GM12875 (cell line): ENCODE results near the gene TCOF1.

Source experiments
- H3K4me3 ChIP-seq: one replicate; pipeline ENCODE4 v1.5.1; 2011; ENCODE audit warnings: low read depth, low read length, control low read depth
- TF ChIP-seq, protein P1 (sequence below): IDR thresholded peaks from 2 replicates; pipeline ENCODE4 v1.5.1; 2011; ENCODE audit warnings: low read depth, mild to moderate bottlenecking, control low read depth, inconsistent platforms, low read length, moderate library complexity, borderline replicate concordance; ENCODE audit not compliant: insufficient read depth

TCOF1 gene

DNA sequence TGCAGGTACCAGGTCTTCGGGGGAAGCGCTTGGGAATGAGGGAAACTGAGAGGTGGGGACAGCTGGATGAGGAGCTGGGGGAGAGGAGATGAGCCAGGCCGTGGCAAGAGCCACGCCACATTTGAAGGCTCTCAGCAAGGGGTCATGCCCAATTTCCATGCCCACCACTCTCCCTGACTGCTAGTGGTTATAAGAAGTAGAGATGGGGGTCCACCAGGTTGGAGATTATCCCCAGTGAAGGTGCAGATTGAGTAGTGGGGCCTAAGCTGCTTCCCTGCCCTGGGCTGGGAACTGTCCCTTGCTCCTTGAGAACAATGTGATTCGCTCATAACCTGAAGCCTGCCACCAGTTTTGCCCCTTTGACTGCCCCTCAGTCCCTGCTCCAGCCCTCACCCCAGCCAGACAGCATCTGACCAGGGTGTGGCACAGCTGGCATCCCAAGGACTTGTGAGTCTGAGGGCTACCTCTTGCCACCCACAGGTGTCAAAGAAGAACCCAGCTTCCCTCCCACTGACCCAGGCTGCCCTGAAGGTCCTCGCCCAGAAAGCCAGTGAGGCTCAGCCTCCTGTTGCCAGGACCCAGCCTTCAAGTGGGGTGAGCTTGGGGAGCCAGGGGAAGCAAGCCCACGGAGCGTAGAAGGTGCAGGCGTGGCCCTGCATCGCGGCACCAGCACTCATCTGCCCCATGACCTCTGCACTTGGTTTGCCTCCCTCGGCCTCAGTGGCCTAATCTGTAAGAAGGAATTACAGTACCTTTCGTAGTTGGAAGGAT lies 33.8 kb downstream of the TCOF1 start:
- TF ChIP-seq, protein P1, sequence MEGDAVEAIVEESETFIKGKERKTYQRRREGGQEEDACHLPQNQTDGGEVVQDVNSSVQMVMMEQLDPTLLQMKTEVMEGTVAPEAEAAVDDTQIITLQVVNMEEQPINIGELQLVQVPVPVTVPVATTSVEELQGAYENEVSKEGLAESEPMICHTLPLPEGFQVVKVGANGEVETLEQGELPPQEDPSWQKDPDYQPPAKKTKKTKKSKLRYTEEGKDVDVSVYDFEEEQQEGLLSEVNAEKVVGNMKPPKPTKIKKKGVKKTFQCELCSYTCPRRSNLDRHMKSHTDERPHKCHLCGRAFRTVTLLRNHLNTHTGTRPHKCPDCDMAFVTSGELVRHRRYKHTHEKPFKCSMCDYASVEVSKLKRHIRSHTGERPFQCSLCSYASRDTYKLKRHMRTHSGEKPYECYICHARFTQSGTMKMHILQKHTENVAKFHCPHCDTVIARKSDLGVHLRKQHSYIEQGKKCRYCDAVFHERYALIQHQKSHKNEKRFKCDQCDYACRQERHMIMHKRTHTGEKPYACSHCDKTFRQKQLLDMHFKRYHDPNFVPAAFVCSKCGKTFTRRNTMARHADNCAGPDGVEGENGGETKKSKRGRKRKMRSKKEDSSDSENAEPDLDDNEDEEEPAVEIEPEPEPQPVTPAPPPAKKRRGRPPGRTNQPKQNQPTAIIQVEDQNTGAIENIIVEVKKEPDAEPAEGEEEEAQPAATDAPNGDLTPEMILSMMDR, result no peak

DNA sequence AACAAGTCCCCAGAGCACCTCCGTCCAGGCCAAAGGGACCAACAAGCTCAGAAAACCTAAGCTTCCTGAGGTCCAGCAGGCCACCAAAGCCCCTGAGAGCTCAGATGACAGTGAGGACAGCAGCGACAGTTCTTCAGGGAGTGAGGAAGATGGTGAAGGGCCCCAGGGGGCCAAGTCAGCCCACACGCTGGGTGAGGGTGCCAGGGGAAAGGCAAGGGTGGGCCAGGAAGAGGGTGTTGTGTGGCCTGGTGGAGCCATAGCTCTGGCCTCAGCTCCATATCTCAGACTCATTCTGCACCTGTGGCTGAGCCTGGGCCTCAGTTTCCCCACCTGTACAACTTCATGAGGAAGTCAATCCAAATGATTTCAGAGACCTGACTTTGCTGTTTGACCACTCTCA lies 34.5 kb downstream of the TCOF1 start:
- TF ChIP-seq, protein P1, result no peak
- no peak overlapping the region for H3K4me3 ChIP-seq

More for the DNA sequence above, 33.8 kb downstream of the TCOF1 start:
- no peak overlapping the region for H3K4me3 ChIP-seq

DNA sequence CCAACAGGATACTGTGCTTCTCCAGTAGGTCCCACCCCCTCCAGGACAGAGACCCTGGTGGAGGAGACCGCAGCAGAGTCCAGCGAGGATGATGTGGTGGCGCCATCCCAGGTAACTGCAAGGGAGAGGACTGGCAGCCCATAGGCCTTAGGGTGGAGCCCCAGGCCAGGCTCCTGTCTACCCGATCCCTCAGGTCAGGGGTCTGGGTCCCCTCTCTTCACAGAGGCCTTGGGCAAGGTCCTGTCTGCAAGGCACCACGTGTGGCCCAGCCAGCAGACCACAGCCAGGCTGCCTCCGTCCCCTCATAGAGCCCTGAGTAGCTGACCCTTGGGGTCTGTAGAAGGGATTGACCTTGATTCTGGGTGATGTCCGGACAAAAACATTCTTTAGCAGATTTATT lies 35.2 kb downstream of the TCOF1 start:
- TF ChIP-seq, protein P1, result no peak
- H3K4me3 ChIP-seq, result no peak overlapping the region

DNA sequence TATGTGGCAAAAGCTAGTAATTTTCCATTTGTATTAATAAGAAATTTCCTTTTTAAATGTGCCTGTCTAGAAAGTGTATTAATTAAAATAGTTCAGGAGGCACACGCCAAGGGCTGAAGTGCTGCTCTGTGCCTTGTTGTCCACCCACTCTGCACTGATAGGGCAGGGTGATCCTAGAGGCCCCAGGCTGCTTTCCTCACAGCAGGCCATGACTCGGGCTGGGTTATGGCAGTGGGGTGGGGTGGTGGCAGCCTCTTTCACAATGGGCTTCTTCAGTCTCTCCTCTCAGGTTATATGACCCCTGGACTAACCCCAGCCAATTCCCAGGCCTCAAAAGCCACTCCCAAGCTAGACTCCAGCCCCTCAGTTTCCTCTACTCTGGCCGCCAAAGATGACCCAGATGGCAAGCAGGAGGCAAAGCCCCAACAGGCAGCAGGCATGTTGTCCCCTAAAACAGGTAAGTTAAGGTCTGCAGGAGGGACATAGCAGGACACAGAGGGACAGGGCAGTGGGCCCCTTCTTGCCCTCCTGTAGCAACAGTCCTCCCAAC lies 35.7 kb downstream of the TCOF1 start:
- H3K4me3 ChIP-seq, result no peak overlapping the region
- TF ChIP-seq, protein P1, result no peak

DNA sequence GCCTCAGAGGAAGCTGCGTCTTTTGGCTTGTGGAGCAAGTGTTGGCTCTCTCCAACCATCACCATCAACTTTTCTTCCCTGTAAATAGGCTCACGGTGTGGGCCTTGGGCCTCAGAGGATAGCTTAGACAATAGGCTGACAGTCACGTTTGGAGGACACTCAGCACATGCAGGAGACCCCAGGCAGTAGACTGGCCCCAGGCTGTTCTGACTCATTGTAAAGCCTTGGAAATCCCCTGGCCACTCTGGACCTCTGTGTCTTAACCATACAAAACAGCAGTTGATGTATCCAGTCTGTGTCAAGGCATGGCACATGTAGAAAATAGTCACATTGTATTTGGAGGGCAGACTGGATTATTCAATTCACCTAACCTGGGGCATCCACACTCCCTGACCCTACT lies 36.6 kb downstream of the TCOF1 start:
- no peak overlapping the region for H3K4me3 ChIP-seq
- TF ChIP-seq, protein P1, result no peak

DNA sequence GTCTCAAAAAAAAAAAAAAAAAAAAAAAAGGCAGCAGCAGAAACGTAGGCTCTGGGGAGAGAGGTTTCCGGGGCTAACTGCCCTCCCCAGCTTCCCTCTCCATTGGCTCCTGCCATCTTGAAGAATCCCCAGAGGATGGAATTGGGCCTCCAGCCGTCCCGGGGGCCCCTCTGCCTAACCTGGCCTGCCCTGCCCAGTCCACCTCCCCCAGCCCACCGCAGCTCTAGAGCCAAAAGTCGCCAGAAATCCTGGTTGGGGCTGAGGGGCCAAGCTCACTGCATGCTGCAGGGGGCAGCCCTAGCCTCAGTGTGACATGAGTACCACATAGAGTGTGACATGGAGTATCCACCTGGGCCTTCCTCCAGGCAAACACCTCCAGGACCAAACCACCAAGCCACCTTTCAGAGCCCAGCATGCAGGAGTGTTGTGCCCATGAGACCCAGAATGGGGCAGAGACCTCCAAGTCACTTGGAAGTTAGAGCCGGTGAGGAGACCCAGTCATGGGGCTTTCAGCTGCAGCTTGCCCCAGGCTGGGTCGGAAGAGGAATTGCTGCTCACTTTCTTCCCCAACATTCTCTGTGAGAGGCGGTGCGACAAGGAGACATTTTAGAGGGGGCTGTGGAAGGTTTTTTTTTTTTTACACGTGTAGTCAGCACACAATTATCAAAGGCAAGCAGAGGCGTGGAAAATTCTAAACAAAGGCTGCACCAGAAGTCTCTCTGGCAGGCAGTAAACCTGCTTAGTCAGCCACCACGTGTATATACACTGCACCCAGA lies 37.6 kb downstream of the TCOF1 start:
- H3K4me3 ChIP-seq, result no peak overlapping the region
- TF ChIP-seq, protein P1, result no peak
